COLO668 (cell line): ENCODE data around the gene TDRD9.

ENCODE experiments used
- DNase-seq: peaks from one replicate; lab custom pipeline; 2025; ENCODE audit not compliant: unreplicated experiment; lab: John Stamatoyannopoulos, UW

TDRD9 gene

GRCh38 chr14:103984196-103984595 lies 55.9 kb downstream of the TDRD9 start:
- no peak for DNase-seq

- no peak for DNase-seq
Measured at GRCh38 chr14:103989034-103989433, 60.8 kb downstream of the TDRD9 start.

GRCh38 chr14:103989964-103990363 lies 61.7 kb downstream of the TDRD9 start:
- DNase-seq: no peak

- no peak for DNase-seq
Measured at GRCh38 chr14:103994535-103995184, 66.4 kb downstream of the TDRD9 start.

GRCh38 chr14:103995876-103996275 lies 67.6 kb downstream of the TDRD9 start:
- DNase-seq: no peak

- no peak for DNase-seq
Measured at GRCh38 chr14:103997391-103997790, 69.1 kb downstream of the TDRD9 start.

- no peak for DNase-seq
Measured at GRCh38 chr14:103998027-103998426, 69.8 kb downstream of the TDRD9 start.

- DNase-seq: no peak
Measured at GRCh38 chr14:103999795-104000440, 71.7 kb downstream of the TDRD9 start.

GRCh38 chr14:104001003-104001402 lies 72.7 kb downstream of the TDRD9 start:
- no peak for DNase-seq

- no peak for DNase-seq
Measured at GRCh38 chr14:104003616-104004015, 75.4 kb downstream of the TDRD9 start.

GRCh38 chr14:104004849-104005248 lies 76.6 kb downstream of the TDRD9 start:
- DNase-seq: no peak

GRCh38 chr14:104005489-104005888 lies 77.2 kb downstream of the TDRD9 start:
- no peak for DNase-seq

- no peak for DNase-seq
Measured at GRCh38 chr14:104007121-104007520, 78.9 kb downstream of the TDRD9 start.

GRCh38 chr14:104009297-104009696 lies 81.0 kb downstream of the TDRD9 start:
- no peak for DNase-seq

GRCh38 chr14:104011824-104012517 lies 83.7 kb downstream of the TDRD9 start:
- no peak for DNase-seq

GRCh38 chr14:104014764-104015163 lies 86.5 kb downstream of the TDRD9 start:
- DNase-seq: no peak

GRCh38 chr14:104016873-104017650 lies 88.8 kb downstream of the TDRD9 start:
- no peak for DNase-seq

- no peak for DNase-seq
Measured at GRCh38 chr14:104019029-104019428, 90.8 kb downstream of the TDRD9 start.

GRCh38 chr14:104019806-104020205 lies 91.5 kb downstream of the TDRD9 start:
- no peak for DNase-seq

- no peak for DNase-seq
Measured at GRCh38 chr14:104020471-104020870, 92.2 kb downstream of the TDRD9 start.

- no peak for DNase-seq
Measured at GRCh38 chr14:104023325-104024055, 95.2 kb downstream of the TDRD9 start.
